ENCODE data around the gene SPRTN.

The SPRTN gene

DNA sequence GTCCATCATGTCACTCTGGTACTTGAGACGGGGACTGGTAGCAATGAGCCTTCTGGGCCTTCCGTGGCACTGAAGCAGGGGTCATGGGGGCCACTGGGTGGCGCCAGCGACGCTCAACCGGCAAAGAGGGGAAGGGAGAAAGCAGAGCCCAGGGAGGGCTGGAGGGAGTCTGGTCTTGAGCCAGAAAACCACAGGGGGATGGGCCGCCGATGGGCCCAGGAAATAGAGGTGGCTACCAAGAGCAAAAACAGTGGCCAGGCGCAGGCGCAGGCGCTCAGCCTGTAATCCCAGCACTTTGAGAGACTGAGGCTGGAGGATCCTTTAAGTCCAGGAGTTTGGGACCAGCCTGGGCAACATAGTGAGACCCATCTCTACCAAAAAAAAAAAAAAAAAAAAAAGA lies 22.2 kb upstream of the SPRTN start:
- DNase-seq (ENCODE audit: extremely low read depth, low read depth): no peak
- TF ChIP-seq, protein P1, sequence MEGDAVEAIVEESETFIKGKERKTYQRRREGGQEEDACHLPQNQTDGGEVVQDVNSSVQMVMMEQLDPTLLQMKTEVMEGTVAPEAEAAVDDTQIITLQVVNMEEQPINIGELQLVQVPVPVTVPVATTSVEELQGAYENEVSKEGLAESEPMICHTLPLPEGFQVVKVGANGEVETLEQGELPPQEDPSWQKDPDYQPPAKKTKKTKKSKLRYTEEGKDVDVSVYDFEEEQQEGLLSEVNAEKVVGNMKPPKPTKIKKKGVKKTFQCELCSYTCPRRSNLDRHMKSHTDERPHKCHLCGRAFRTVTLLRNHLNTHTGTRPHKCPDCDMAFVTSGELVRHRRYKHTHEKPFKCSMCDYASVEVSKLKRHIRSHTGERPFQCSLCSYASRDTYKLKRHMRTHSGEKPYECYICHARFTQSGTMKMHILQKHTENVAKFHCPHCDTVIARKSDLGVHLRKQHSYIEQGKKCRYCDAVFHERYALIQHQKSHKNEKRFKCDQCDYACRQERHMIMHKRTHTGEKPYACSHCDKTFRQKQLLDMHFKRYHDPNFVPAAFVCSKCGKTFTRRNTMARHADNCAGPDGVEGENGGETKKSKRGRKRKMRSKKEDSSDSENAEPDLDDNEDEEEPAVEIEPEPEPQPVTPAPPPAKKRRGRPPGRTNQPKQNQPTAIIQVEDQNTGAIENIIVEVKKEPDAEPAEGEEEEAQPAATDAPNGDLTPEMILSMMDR (IDR thresholded peaks at IDR 0.05; ENCODE audit: low read depth, low read length): peak; percentile 51

DNA sequence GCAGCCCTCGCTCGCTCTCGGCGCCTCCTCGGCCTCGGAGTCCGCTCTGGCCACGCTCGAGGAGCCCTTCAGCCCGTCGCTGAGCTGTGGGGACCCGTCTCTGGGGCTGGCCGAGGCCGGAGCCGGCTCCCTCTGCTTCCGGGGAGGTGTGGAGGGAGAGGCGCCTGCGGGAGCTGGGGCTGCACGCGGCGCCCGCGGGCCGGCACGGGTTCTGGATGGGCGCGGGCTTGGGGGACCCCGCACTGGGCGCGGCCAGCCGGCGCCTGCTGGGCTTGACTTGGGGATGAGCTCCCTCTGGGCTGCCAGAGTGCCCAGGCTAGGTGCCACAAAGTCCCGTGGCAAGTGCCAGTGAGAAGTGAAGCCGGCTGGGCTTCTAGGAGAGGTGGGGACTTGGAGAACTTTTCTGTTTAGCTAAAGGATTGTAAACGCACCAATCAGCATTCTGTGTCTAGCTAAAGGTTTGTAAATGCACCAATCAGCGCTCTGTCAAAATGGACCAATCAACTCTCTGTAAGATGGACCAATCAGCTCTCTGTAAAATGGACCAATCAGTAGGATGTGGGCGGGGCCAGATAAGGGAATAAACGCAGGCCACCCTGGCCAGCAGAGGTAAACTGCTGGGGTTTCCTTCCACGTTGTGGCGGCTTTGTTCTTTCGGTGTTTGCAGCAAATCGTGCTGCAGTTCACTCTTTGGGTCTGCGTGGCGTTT lies 20.6 kb upstream of the SPRTN start:
- DNase-seq (ENCODE audit: extremely low read depth, low read depth): no peak
- TF ChIP-seq, protein P1 (IDR thresholded peaks at IDR 0.05; ENCODE audit: low read depth, low read length): no peak

DNA sequence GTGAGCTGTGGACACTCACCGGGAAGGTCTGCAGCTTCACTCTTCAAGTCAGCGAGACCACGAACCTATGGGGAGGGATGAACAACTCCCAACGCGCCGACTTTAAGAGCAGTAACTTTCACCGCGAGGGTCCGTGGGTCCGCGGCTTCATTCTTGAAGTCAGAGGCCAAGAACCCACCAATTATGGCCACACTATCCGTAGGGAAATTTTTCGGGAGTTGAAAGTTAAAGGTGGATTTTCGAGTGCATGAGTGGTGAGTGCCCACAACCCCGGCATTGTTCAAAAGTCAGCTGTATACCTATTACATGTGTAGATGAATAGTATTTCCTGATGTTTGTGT lies 20.1 kb upstream of the SPRTN start:
- DNase-seq (ENCODE audit: extremely low read depth, low read depth): no peak
- TF ChIP-seq, protein P1 (IDR thresholded peaks at IDR 0.05; ENCODE audit: low read depth, low read length): no peak

DNA sequence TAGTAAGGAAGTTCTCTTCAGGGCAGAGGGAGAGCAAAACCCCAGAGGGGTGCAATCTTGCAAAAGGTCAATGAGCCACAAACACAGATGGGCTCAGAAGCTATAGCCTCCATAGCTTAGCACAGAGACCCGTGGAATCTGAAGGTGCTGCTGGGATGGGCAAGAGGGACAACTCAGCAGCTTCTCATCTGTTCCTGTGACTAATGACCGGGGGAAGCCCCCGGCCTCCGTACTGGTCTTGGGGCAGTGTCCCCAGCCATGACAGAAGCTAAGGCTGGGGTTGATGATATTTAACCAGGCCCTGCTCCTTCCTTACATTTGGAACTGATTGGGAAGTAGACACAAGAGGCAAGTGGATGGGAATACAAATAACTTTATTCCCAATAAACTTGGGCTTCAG lies 19.5 kb upstream of the SPRTN start:
- no peak for DNase-seq (ENCODE audit: extremely low read depth, low read depth)

DNA sequence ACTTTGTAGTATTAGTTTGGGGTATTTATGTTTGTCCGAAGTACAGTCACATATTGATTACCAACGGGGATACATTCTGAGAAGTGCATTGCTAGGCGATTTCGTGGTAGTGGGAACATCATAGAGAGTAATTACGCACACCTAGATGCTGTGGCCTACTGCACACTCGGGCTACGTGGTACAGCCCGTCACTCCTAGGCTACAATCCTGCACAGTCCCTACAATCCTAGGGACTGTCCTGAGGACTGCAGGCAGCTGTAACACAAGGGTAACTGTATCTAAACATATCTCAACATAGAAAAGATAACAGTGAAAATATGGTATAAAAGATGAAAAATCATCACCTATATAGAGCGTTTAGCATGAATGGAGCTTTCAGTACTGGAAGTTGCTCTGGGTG lies 19.0 kb upstream of the SPRTN start:
- DNase-seq (ENCODE audit: extremely low read depth, low read depth): no peak
- TF ChIP-seq, protein P1 (IDR thresholded peaks at IDR 0.05; ENCODE audit: low read depth, low read length): no peak

More for the DNA sequence above, 19.5 kb upstream of the SPRTN start:
- TF ChIP-seq, protein P1 (IDR thresholded peaks at IDR 0.05; ENCODE audit: low read depth, low read length): no peak

DNA sequence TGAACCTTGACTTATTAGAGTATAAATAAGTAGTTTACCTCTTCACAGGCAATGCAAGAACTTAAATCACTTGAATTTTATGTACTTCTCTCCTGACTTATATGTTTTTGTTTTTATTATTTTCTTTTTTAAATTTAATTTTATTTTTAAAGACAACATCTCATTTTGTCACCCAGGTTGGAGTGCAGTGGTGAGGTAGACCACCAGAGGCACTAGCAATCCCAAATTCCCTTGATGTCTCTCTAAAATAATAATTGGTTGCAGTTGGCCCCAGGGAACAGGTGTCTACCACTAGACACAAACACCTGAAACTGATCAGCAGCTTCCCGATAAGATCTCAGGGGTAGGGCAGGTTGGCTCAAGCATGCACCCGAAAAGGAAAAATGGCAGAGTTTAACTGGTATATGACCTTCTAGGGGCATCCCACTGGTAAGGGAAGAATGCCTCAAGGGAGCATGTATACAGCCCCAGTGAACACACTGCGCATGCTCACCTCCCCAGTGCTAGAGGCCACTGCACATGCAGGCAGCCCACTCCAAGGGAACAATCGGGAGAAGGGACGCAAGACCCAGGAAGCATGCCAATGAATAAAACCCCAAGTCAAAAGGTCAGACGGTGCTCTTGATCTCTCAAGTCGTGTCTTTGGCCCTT lies 15.1 kb upstream of the SPRTN start:
- DNase-seq (ENCODE audit: extremely low read depth, low read depth): no peak

DNA sequence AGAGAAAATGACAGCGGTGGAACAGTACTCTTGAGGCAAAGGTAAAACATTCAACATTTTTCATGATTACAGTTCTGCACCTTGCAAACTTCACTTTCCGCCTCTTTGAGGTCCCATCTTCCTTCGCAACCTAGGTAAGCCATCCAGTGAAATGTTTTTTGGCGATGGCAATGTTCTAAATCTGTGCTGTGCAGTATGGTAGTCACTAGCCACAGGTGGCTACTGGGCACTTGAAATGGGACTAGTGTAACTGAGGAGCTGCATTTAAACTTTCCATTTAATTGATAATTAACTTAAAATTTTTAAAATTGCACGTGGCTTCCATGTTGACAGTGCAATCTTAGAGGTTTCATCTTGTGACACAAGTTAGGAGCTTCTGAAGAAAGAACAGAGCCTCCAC lies 13.4 kb upstream of the SPRTN start:
- DNase-seq (ENCODE audit: extremely low read depth, low read depth): no peak
- TF ChIP-seq, protein P1 (IDR thresholded peaks at IDR 0.05; ENCODE audit: low read depth, low read length): no peak

More for the DNA sequence above, 15.1 kb upstream of the SPRTN start:
- TF ChIP-seq, protein P1 (IDR thresholded peaks at IDR 0.05; ENCODE audit: low read depth, low read length): no peak
